HepG2 (cell line): ENCODE results near the gene SWSAP1.

Experiments
- AGO2 ChIP-seq: fragments of 200-400 bp; formaldehyde crosslinking; optimal IDR thresholded peaks from 2 replicates; pipeline ENCODE3; 2017; ENCODE audit warnings: mild to moderate bottlenecking, low read depth, low read length, moderate library complexity
- ARNT ChIP-seq: fragments of 450-650 bp; IDR thresholded peaks from 2 replicates; pipeline ENCODE4 v1.6.1; 2017
- ATAD3A ChIP-seq: sonication (generic); formaldehyde crosslinking; IDR thresholded peaks from 2 replicates; pipeline ENCODE4 v1.4.0; 2020; ENCODE audit warnings: missing genetic modification reagents
- PCBP1 ChIP-seq: fragments of 200-400 bp; formaldehyde crosslinking; IDR thresholded peaks from 2 replicates; pipeline ENCODE4 v1.6.1; 2017; ENCODE audit warnings: mild to moderate bottlenecking, low read depth, low read length, borderline replicate concordance
- RFXAP ChIP-seq: sonication (generic); formaldehyde crosslinking; IDR thresholded peaks from 2 replicates; pipeline ENCODE4 v1.4.0; 2020; ENCODE audit warnings: missing genetic modification reagents, borderline replicate concordance
- SNRNP70 ChIP-seq: fragments of 200-400 bp; formaldehyde crosslinking; IDR thresholded peaks from 2 replicates; pipeline ENCODE4 v1.6.1; 2017; ENCODE audit warnings: mild to moderate bottlenecking, low read depth, low read length, moderate library complexity
- ZKSCAN1 ChIP-seq: fragments of 150-350 bp; IDR thresholded peaks from 2 replicates; pipeline ENCODE4 v1.6.1; 2014; ENCODE audit warnings: low read length
- ZNF549 ChIP-seq: sonication (generic); formaldehyde crosslinking; IDR thresholded peaks from 2 replicates; pipeline ENCODE4 v1.5.0; 2020; ENCODE audit warnings: missing genetic modification reagents
- TF ChIP-seq, protein P1 (sequence below), 2 experiments: sonication (generic) in 1 of 2; formaldehyde crosslinking in 1 of 2; IDR thresholded peaks; 2 replicates each; pipeline versions ENCODE4 v1.5.1 to v1.6.1; 2011 to 2020; ENCODE audit warnings: borderline replicate concordance in 1 of 2, low read depth in 1 of 2, low read length in 1 of 2, mild to moderate bottlenecking in 1 of 2, missing genetic modification reagents in 1 of 2, moderate library complexity in 1 of 2
- TF ChIP-seq, protein P2 (sequence below): sonication (generic); formaldehyde crosslinking; IDR thresholded peaks from 2 replicates; pipeline ENCODE4 v1.5.0; 2020; ENCODE audit warnings: mild to moderate bottlenecking, missing genetic modification reagents, moderate library complexity

DNA sequence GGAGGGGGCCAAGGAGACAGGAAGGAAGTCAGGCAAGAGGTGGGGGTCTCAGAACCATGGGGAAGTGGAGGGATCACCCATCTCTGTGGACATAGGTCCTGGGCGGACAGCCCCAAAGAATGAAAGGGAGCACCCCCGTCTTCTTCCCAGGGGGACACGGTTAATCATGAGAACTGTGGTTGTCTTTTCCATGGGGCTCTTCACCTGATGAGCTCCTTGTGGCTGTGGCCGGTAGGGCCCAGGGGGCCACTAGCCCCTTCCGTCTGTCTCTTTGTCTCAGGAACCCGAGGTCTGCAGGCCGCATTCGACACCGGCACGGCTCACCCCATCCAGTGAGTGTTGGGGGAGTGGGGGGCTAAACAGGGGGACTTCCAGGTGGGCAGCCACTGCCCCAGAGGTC lies 10.6 kb upstream of the SWSAP1 start:
- TF ChIP-seq SNRNP70 (no peak), ZNF549 (CRISPR knock-in tag) (no peak), RFXAP (CRISPR knock-in tag) (no peak), ATAD3A (CRISPR knock-in tag) (no peak), ZKSCAN1 (no peak), PCBP1 (no peak), AGO2 (no peak), ARNT (no peak)
- TF ChIP-seq, protein P1, sequence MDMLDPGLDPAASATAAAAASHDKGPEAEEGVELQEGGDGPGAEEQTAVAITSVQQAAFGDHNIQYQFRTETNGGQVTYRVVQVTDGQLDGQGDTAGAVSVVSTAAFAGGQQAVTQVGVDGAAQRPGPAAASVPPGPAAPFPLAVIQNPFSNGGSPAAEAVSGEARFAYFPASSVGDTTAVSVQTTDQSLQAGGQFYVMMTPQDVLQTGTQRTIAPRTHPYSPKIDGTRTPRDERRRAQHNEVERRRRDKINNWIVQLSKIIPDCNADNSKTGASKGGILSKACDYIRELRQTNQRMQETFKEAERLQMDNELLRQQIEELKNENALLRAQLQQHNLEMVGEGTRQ (IDR thresholded peaks at IDR 0.05; ENCODE audit: low read depth, low read length), result no peak
- TF ChIP-seq, protein P1 (CRISPR knock-in tag; IDR thresholded peaks at IDR 0.05; ENCODE audit: borderline replicate concordance), result no peak
- TF ChIP-seq, protein P2, sequence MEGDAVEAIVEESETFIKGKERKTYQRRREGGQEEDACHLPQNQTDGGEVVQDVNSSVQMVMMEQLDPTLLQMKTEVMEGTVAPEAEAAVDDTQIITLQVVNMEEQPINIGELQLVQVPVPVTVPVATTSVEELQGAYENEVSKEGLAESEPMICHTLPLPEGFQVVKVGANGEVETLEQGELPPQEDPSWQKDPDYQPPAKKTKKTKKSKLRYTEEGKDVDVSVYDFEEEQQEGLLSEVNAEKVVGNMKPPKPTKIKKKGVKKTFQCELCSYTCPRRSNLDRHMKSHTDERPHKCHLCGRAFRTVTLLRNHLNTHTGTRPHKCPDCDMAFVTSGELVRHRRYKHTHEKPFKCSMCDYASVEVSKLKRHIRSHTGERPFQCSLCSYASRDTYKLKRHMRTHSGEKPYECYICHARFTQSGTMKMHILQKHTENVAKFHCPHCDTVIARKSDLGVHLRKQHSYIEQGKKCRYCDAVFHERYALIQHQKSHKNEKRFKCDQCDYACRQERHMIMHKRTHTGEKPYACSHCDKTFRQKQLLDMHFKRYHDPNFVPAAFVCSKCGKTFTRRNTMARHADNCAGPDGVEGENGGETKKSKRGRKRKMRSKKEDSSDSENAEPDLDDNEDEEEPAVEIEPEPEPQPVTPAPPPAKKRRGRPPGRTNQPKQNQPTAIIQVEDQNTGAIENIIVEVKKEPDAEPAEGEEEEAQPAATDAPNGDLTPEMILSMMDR (CRISPR knock-in tag), result no peak
